GM21619 (cell line): ENCODE results near the gene VWA3B.
"Not testable (repeated sequence)": the region's sequence is repeated elsewhere in the genome, so short reads cannot be mapped to it uniquely, and the experiment has no call there.

Experiments
- ATAC-seq: cut with Tn5 transposase; IDR thresholded peaks from one replicate; pipeline ENCODE4 v1.9.1; 2021; ENCODE audit not compliant: unreplicated experiment

The VWA3B gene

GRCh38 chr2:98294711-98295110 lies 207.7 kb downstream of the VWA3B start:
- ATAC-seq, result no peak

DNA sequence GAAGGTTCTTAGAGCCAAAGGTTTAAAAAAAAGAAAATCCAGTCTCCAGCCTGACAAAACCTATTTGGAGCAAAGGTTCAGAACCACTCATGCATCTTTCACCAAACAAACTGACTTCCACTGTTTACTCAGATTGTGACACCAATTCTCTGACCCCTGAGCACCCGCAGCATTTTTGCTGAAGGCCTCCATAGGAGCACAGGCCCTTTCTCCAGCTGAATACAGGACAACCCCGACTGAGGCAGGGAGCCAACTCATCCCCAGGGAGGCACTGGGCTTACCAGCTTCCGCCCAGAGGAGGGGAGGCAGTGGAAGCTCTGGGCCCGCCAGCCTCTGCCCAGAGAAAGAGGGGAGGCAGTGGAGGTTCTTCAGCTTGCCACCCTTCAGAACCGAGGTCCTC lies 208.3 kb downstream of the VWA3B start:
- no peak for ATAC-seq

DNA sequence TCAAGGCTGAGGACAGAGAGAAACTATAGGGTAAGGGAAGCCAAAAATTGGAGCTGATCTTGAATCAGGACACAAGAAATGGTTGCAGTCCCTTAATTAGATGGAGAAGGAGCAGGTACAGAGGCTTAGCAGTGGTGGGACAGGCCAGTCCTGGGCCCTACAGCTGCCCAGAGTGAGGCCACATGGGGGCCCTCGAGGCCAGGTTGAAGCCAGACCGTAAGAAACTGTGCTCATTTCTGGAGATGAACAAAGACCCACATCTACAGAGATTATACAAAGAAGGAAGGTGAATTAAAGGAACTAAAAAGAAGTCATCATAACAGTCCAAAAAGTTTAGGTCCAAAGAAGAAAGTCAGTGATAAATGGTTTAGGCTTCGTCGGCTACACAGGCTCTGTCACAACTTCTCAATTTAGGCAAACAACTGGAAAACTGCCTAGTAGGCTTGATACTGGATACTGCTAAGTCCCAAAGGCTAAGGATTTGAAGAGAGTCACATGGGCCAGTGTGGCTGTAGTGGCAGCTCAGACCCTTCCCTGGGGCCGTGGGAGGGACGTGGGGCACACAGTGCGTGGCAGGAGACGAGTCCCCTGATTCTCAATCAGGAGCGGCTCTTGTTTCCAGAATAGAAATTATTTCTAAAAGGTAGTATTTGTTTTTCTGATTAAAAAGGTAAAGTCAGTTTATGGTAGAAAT lies 208.9 kb downstream of the VWA3B start:
- no peak for ATAC-seq

GRCh38 chr2:98296440-98296839 lies 209.5 kb downstream of the VWA3B start:
- ATAC-seq, result no peak

DNA sequence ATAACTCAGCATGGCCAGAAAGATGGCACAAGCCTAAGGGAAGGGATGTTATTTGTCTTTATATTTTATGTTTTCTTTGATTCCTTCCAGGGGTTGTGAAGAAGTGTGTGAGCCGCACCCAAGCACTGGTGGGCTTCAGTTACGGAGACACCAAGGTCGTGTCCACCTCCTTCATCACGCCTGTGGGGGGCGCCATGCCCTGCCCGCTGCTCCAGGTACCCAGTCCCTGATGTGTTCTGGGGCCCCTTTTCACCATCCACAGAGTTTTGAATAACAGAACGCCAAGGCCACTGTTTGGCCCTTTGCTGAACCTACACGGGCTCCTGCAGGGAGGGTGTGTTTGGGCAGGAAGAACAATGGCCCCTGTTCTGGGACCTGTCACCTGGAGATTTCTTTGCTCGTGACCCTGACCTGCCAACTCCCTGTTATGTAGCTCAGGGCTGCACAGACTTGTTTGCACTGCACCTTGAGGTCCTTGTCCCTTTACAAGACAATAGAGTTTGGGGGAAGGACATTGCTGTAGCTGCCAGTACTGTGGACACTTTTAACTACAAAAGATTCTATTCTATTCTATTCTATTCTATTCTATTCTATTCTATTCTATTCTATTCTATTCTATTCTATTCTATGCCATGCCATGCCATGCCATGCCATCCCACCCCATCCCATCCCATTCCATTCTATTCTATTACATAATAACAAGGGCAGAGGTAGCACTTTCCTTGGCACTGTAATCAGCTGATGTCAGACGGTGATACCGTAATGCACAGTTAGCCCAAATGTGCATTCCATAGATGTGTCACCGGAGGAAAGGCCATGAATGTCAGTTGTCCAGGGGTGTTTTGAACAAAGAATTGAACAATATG lies 211.1 kb downstream of the VWA3B start:
- ATAC-seq, result no peak

DNA sequence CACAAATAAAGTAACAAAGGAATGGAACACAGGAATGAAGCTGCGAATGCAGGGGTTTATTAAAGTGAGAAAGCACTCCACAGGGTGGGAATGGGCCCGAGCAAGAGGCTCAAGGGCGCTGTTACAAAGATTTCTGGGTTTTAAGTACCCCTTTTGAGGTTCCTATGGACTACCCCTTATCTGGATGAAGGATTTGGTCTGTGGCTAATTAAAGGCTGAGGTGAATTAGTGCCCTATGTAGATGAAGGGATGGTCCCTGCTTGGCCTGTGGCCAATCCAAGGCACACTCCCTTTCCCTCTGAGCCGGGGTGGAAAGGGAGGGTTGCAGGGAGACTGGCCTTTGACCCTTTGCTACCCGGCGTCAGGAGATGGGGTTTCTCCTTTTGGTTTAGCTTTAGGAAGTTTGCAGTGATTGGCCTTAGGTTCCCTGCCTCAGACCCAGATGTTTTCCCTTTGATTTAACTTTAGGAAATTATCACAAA lies 211.8 kb downstream of the VWA3B start:
- ATAC-seq, result no peak

- ATAC-seq, result no peak
Observed at GRCh38 chr2:98299211-98299905, 212.4 kb downstream of the VWA3B start.

DNA sequence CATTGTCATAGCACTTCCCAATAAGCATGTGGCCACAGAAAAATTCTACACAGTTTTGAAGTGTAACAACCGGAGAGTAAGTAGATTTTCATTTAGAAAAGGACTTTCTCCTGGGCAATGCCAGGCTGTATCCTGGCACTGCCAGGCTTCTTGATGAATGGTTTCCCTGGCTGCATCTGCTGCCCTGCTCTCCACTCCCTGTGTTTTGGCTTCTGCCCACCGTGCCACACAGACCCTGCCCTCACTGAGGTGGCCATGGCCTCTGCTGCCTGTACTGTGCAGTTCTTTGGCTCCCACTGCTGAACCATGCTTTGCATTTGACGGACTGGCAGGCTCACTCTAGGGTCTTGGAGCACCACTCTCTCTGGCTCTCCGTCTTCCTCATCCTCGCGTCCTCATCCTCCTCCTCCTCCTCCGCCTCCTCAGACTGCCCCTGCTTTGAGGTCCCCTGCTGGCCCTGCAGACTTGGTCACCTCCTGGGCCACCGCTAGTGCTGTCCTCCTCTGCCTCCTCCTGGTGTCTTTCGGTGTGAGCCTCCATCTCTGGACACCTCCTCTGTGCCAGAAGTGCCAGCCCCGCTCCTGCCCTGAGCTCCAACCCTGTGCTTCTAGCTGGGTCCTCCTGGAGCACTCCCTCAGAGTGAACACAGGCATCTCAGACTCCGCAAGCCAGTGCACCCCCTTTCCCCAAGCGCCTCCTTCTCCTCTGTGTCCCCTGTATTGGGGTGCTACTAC lies 213.3 kb downstream of the VWA3B start:
- ATAC-seq, result no peak

DNA sequence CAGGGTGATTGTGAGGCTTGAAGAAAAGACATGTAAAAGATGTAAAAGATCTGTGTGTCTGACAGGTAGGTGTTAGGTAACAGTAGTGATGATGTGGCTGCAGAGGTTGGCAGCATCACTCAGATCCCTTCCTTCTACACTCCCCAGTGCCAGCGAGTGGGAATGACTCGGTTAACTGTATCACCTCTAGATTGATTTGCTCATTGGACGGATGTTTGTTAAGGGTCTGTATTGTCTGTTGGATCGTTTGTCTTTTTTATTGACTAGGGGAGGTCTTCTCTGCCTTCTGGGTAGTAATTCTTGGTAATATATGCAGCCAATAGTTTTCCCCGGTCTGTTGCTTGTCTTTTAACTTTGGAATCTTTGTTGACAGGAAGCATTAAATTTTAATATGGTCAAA lies 214.5 kb downstream of the VWA3B start:
- ATAC-seq, result no peak

- ATAC-seq, result not testable (repeated sequence)
Observed at GRCh38 chr2:98307131-98307696, 220.2 kb downstream of the VWA3B start.

DNA sequence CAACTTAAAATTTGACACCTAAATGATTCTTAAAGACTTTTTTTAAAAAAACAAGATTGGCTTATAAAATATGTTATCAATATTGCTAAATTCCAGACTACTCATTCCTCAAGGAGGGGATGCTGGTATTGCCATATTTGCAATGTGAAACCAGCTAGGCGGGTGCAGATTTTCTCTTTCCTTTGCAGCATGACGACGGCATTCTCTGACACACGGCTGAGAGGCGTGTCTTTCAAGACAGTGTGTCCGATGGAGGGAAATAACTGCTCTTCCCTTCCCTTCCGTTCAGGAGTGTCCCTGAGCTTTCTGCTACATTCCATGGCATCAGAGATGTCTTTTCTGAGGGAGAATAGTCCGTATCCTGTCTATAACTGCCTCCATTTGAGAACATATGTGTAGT lies 221.1 kb downstream of the VWA3B start:
- no peak for ATAC-seq

DNA sequence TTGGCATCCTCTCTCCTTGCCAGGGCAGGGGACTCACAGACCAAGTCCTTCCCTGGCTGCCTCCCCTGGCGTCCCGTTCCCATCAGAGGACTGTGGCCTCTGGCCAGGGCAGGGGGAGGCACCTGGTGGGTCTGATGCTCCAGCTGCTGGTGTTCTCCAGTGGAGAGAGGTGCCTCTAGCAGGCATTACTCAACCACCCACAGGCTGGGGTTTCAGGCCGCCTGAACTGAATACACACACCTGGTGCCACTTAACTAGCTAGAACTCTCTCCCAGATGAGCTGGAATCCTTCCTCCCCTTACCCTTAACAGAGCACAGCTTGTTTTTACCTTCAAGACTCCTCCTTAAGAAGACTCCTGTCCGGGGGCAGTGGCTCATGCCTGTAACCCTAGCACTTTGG lies 221.6 kb downstream of the VWA3B start:
- no peak for ATAC-seq

GRCh38 chr2:98309580-98309979 lies 222.6 kb downstream of the VWA3B start:
- ATAC-seq, result no peak

GRCh38 chr2:98310010-98310409 lies 223.0 kb downstream of the VWA3B start:
- no peak for ATAC-seq

GRCh38 chr2:98311090-98311489 lies 224.1 kb downstream of the VWA3B start:
- ATAC-seq, result no peak

DNA sequence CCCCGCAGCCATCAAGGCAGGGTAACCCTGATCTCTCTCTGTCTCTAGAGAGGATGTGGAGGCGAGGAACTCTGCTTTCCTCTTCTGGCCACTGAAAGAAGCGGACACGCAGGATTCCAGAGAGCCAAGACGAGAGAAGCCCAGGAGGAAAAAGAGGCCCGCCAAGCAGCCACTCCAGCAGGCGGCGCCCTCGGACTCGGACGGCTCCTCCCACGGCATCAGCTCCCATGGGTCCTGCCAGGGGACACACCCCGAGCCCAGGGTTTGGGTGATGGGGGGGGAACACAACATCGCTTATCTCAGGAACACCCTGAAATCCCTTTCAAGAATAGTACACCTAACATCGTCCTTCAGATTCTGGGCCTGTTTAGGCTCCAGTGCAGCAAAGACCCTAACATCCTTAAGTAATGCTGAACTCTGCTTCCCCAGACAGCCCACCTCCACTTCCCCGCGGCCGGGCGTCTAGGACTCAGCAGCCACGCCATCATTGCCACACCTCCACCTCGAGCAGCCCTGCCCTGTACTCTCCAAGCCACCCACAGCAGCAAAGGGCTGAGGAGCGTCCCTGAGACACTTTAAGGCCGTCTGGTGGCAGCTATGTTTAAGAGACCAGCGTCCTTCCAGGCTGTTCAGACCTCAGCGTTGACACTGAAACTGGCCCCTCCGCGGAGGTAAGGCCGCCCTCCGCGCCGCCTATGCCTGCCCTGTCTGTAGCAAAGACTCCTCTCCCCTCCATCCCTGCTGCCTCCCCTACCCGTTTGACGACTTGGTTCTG lies 225.0 kb downstream of the VWA3B start:
- ATAC-seq, result no peak

GRCh38 chr2:98313492-98314250 lies 226.7 kb downstream of the VWA3B start:
- no peak for ATAC-seq

GRCh38 chr2:98314251-98314650 lies 227.3 kb downstream of the VWA3B start:
- ATAC-seq, result no peak

DNA sequence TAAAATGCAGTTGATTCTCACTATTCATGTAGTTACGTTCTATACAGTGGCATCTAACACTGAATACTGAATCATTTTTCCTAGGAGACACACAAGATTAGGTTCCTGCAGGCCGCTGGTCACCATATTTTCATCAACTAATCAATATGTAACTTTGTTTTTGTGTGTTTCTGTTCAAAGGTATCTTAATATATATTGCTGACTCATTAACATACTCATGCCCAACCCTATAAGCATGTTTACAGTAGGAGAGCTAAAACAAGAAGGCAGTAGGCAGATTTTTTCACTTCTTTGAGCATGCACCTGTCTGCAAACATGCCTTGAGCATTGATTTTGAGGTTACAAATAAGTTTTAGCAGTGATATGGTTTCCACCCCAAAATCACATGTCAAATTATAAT lies 229.0 kb downstream of the VWA3B start:
- no peak for ATAC-seq
